Middle frontal gyrus (tissue), 1 donor: ENCODE measurements around the gene DOK7.
"Not testable (repeated sequence)": the region's sequence is repeated elsewhere in the genome, so short reads cannot be mapped to it uniquely, and the experiment has no call there.

ENCODE experiments used
- DNase-seq: peaks from one replicate; pipeline ENCODE4 v3.0.0-alpha.2; 2015; ENCODE audit warnings: low spot score; ENCODE audit errors: extremely low spot score

Gene DOK7

GRCh38 chr4:3501126-3501824 is 38.2 kb downstream of the DOK7 start:
- DNase-seq: no peak

GRCh38 chr4:3501825-3502425 is 38.8 kb downstream of the DOK7 start:
- no peak for DNase-seq

DNA sequence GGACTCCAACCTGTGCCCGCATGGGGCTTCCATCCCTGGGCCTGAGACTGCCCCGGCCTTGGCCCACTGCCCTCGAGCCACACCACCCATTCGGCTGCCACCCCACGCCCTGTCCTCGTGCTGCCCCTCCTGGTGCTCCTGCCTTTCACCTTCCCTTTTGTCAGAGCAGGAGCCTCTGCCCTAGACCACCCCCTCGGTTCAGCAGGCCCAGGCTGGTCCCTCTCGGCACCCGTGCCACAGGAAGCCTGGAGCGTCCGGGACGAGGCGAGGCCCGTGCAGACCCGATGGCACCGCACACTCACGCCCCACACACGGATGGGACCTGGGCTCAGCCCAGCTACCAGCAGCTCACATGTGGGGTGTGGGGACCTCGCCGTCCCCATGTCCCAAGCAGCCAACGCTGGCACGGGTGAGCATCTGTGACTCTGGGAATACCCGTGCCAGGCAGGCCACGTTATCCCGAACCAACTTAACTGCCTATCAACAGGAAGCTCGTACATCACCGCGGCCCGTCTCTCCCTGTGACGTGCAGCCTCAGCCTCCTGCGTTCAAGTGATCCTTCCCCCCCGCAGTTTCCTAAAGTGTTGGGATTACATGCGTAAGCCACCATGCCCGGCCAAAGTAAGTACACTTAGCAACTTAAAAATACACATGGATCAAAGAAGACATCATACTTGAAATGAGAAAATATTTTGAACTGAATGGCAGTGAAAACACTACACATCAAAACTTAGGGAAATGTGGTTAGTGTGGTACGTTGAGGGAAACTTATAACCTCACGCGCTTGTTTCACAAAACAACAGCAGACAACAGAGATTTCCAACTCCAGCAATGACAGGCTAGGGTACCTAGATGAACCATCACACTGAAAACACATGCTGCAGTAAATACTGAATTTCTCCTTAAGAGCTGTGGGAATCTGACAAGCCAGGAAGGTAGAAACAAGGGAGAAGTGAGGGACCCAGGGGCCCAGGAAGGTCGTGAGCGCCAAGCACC is 40.1 kb downstream of the DOK7 start:
- DNase-seq: no peak

GRCh38 chr4:3505231-3505630 is 42.1 kb downstream of the DOK7 start:
- no peak for DNase-seq

- no peak for DNase-seq
Measured at GRCh38 chr4:3508542-3508941, 45.4 kb downstream of the DOK7 start.

DNA sequence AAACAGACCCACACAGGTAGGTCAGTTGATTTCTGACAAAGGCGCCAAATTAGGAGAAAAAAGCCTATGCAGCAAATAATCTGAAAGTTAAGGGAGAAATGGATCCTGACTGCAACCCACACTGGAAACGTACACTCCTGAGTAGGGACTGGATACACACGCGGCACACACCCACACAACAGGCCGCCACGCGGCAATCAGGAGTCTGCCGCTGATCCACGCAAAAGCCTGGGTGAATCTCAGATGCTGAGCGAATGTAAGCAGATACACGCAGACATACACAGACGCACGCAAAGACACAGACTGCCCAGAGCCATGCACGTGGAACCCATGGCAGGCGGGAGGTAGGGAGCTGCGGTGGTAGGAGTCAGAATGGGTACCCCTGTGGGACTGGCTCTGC is 47.4 kb downstream of the DOK7 start:
- no peak for DNase-seq

GRCh38 chr4:3511187-3511586 is 48.1 kb downstream of the DOK7 start:
- no peak for DNase-seq

DNA sequence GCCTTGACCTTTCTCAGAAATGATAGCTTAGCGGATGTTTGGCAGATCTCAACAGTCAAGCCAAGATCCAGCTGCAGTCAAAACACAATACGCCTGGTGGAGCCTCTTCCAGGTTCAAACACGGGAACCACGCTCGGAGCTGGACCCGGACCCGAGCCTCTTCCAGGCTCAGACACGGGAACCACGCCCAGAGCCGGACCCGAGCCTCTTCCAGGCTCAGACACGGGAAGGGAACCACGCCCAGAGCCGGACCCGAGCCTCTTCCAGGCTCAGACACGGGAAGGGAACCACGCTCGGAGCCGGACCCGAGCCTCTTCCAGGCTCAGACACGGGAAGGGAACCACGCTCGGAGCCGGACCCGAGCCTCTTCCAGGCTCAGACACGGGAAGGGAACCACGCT is 48.5 kb downstream of the DOK7 start:
- not testable (repeated sequence) for DNase-seq

- DNase-seq: no peak
Measured at GRCh38 chr4:3512279-3512678, 49.2 kb downstream of the DOK7 start.

- no peak for DNase-seq
Measured at GRCh38 chr4:3512719-3513118, 49.6 kb downstream of the DOK7 start.

DNA sequence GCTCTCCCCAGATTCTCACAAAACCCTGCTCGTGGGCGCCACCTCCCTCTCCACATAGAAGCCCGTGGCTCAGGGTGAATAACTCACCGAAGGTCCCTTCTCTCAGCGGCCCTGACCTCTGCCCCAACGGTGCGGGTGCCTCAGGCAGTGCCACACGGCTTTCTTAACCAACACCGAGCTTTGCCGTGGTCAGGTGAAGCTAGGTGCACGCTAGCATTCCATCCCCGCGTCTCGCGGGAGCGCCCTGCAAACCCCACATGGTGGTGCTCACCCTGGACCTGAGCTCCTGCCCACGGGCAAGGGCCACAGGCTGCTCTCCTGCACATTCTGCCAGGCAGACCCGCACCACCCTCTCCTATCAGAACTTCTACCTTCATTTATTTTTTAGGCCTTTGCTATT is 50.7 kb downstream of the DOK7 start:
- DNase-seq: no peak

DNA sequence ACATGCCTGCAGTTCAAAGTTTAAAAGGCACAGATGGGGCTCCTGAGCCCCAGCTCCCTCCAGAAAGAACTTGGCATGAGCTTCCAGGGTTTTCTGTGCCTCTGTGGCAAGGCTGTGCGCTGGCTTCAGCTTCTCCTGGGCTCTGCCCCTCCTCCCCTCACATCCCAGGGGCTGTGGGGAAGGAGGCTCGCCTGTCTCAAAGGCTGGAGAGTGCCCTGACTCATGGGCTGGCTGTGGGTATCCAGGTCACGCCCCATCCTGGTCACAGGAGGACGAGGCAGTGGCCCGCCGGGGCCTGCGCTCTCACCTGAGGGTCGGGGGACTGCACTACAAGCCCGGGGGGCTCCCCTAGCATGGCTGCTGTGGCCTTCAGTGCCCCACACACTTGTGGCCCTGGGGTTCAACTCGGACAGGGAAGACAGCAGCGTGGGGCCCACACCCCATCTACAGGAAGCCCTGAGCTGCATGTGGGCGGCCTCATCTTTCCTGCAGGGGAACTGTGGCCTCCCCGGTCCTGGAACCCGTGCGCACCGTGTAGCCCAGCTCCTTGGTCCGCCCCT is 51.2 kb downstream of the DOK7 start:
- DNase-seq: no peak

- DNase-seq: no peak
Measured at GRCh38 chr4:3514806-3515501, 51.8 kb downstream of the DOK7 start.

GRCh38 chr4:3515646-3516045 is 52.5 kb downstream of the DOK7 start:
- no peak for DNase-seq

DNA sequence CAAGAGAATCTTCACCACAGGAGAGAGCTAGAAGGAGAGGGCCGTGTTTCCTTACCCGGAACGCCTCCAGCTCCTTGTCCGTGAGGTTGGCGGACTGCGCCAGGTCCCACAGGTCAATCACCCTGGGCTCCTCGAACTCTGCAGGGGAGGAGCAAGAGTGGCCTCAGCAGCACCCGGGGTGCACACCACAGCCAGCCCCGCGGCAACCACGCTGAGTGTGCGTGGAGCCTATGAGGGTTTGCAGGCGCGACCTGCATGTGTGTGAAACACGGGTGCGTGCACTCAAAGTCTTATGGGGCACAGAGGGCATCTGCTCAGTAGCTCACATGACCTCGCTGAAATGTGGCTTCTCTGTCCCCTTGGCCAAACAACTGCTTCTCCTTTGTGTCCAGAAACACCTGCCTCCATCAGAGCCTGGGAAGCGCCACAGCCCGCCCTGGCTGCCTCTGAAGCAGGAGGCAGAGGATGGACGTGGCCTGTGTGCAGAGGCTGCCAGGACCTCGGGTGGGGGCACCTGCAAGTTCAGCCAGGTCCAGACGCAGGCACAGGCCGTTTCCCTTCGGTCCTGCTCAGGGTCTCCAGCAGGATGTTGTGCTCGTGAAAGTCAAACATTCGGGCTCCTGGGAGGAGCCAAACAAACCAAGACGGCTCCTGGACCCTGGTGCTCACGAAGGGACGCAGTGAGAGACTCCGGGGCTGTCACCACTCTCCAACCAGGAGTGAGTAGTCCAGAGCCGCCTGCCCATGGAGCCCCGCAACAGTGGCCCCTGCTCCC is 53.1 kb downstream of the DOK7 start:
- DNase-seq: no peak

DNA sequence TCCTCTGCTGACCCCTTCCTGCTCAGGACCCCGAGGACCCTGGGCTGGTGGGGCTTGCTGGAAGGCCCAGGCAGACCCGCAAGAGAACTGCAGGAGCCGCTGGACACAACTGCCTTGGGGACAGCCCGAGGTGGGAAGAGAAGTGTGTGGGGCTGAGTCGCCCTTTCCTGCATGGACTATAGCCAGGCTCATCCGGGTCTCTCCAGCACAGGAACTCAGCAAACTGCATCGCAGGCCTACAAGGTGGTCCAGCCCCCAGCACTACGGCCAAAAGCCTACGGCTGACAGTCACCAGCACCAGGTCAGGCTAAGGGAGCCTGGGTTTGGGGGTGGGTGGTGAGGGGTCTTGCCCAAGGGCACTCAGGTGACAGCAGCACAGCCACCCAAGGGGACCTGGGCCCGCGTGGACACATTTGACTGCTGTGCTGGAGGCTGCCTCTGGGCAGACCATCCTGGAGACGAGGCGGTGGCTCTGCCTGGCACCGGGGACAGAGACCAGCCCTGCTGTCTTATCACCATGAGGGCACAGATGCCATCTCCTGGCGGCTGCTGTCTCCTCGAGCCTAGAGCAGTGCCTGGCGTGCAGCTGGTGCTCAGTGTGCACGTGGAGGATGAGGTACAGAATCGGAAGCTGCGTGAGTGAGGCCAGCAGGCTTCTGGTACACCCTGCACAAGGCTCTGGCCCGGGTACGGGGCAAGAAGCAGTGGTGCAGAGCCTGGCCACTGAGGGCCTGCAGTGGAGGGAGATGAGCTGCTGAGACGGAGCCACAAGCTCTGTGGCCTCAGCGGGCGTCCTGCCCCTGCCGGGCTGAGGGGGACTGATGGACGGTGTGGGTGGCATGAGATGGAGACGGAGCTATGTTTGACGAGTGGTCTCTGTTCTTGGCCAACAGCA is 54.0 kb downstream of the DOK7 start:
- no peak for DNase-seq

GRCh38 chr4:3517731-3518510 is 54.8 kb downstream of the DOK7 start:
- no peak for DNase-seq

- DNase-seq: no peak
Measured at GRCh38 chr4:3518511-3518880, 55.4 kb downstream of the DOK7 start.

GRCh38 chr4:3518941-3519340 is 55.8 kb downstream of the DOK7 start:
- no peak for DNase-seq
